ENCODE results near the gene GPR33. TPM values are rescaled to one million over a fixed set of nuclear protein-coding genes. Genes with fewer than 3 reads are reported as not detected.

Gene GPR33, protein sequence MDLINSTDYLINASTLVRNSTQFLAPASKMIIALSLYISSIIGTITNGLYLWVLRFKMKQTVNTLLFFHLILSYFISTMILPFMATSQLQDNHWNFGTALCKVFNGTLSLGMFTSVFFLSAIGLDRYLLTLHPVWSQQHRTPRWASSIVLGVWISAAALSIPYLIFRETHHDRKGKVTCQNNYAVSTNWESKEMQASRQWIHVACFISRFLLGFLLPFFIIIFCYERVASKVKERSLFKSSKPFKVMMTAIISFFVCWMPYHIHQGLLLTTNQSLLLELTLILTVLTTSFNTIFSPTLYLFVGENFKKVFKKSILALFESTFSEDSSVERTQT
- not detected for total RNA-seq

DNA sequence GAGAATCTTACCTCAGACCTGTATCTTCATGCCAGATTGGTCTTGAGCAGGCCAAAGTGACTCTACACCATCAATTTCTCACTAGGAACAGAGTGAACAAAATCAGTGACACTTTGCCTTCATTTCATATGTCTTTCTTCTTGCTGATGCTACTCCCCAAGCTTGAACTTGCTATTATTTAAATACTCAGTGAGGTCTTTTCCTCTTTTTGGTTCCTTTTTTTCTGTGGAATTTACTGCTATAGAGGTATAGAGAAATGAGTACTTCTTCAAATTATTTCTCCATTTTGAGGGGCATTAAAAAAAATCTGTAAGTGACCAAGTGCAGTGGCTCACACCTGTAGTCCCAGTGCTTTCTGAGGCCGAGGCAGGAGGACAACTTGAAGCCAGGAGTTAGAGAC, at the start of gene GPR33:
Gene GPR33 (minus strand): TSS at position 154 of the 400 bp plus-strand sequence. CDS start 4,074 bp downstream, outside the sequence.
- no CpG with 5 or more reads among the region's 1 CpG for WGBS, 2 donors
- intact Hi-C loops (cut with DNase I) = no loop called here
- no peak for TF ChIP-seq POLR2A (IDR thresholded peaks at IDR 0.05)
- TF ChIP-seq, protein P1, sequence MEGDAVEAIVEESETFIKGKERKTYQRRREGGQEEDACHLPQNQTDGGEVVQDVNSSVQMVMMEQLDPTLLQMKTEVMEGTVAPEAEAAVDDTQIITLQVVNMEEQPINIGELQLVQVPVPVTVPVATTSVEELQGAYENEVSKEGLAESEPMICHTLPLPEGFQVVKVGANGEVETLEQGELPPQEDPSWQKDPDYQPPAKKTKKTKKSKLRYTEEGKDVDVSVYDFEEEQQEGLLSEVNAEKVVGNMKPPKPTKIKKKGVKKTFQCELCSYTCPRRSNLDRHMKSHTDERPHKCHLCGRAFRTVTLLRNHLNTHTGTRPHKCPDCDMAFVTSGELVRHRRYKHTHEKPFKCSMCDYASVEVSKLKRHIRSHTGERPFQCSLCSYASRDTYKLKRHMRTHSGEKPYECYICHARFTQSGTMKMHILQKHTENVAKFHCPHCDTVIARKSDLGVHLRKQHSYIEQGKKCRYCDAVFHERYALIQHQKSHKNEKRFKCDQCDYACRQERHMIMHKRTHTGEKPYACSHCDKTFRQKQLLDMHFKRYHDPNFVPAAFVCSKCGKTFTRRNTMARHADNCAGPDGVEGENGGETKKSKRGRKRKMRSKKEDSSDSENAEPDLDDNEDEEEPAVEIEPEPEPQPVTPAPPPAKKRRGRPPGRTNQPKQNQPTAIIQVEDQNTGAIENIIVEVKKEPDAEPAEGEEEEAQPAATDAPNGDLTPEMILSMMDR (IDR thresholded peaks at IDR 0.05) = no peak

DNA sequence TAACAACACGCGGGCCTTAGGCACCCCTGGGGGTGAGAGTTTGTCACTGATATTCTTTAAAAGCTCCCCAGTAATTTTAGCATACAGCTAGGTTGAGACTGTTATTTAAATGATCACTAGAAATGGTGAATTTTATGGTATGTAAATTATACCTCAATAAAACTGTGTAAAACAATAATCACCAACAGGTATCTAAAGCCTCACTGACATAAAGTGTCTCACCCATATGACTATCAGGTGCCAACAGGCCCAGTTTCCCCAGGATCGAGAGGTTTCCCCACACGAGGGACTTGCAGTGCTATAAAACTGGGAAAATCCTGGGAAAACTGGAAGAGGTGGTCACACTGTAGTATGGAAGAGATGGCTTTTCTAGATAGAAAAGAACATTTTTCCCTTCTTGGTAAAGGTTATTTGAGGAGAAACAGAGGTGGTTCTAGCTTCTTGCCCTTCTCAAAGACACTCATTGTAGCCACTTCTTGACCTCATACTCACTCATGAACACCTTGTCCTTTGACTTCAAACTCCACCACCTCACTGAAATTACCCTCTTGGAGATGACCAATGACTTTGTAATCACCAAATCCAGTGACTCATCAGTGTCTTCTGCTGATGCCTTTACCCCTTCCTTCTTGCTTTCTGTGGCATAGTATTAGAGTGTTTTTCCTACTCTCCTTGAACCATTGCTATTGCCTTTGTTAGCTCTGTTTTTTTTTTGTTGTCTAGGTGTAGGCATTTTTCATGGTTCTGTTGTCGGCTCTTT, 48.5 kb upstream of the GPR33 start:
- intact Hi-C loops (cut with DNase I) = no loop called here
- TF ChIP-seq POLR2A (IDR thresholded peaks at IDR 0.05) = no peak
- TF ChIP-seq, protein P1 (IDR thresholded peaks at IDR 0.05) = no peak
- DNase-seq = no peak
- Histone ChIP-seq H3K27ac (no peak overlapping the region), H3K27me3 (no peaks in the 10 kb centered on the region), H3K4me1 (no peaks in the 10 kb centered on the region), H3K36me3 (no peaks in the 10 kb centered on the region), H3K4me3 (no peak overlapping the region), H3K9me3 (no peaks in the 10 kb centered on the region)
- WGBS, 2 donors = 81 to 84% methylated on average over 5 of the region's 5 CpGs

More for the DNA sequence above, at the start of gene GPR33:
- Histone ChIP-seq H3K27ac (no peak within 1 kb of the TSS), H3K9me3 (no peaks in the 10 kb centered on the region), H3K4me1 (peaks cover 0 to 6% (median 5%) of the 10 kb centered on the region in 3 donors), H3K4me3 (no peak within 1 kb of the TSS), H3K36me3 (no peaks in the 10 kb centered on the region), H3K27me3 (no peaks in the 10 kb centered on the region)
- no peak for DNase-seq

DNA sequence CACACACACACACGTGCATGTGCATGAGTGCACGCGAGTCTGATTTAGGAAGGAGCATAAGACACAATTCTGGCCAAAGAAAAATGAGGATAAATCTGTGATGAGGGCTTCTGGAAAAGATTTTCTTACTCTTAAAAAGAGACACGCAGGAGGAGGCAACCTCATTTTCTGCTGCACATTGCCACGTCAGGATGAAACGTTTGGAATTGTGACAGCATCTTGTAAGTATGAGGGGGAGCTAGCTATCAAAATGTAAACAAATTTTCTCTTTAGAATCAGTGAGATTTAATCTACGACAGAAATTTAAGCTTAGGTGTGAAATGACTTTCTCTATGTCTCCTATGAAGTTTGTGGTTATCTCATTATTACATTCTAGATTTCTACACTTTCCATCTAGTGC, 42.3 kb upstream of the GPR33 start:
- TF ChIP-seq POLR2A (IDR thresholded peaks at IDR 0.05) = no peak
- TF ChIP-seq, protein P1 (IDR thresholded peaks at IDR 0.05) = no peak
- WGBS, 2 donors = 61% methylated on average over 7 of the region's 7 CpGs
- H3K4me3 ChIP-seq = no peak overlapping the region
- no peaks in the 10 kb centered on the region for H3K9me3 ChIP-seq
- no peak overlapping the region for H3K27ac ChIP-seq
- no peaks in the 10 kb centered on the region for H3K36me3 ChIP-seq
- intact Hi-C loops (cut with DNase I) = no loop called here
- no peaks in the 10 kb centered on the region for H3K4me1 ChIP-seq
- no peak for DNase-seq
- H3K27me3 ChIP-seq = no peaks in the 10 kb centered on the region

DNA sequence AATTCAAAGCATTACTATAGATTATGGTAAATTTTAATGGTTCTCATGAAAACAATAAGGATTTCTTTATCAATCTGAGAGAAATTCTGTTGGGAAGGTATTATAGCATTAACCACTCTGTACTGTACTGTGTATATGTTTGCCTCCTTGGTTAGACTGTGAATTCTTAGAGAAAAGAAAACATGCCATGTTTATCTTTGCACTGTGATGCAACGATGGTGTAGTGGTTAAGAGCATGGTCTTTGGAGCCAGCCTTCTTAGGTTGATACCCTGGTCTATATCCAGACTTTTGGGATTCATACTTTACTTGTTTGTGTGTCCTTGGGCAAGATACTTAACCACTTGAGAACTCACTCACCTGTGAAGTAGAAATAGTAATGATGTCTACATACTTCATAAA, 41.2 kb upstream of the GPR33 start:
- Histone ChIP-seq H3K4me3 (no peak overlapping the region), H3K36me3 (no peaks in the 10 kb centered on the region), H3K27ac (no peak overlapping the region), H3K9me3 (no peaks in the 10 kb centered on the region), H3K4me1 (no peaks in the 10 kb centered on the region), H3K27me3 (no peaks in the 10 kb centered on the region)
- no peak for DNase-seq
- TF ChIP-seq, protein P1 (IDR thresholded peaks at IDR 0.05) = no peak
- TF ChIP-seq POLR2A (IDR thresholded peaks at IDR 0.05) = no peak
- 54 to 55% methylated on average over 1 of the region's 1 CpG for WGBS, 2 donors
- intact Hi-C loops (cut with DNase I) = no loop called here

DNA sequence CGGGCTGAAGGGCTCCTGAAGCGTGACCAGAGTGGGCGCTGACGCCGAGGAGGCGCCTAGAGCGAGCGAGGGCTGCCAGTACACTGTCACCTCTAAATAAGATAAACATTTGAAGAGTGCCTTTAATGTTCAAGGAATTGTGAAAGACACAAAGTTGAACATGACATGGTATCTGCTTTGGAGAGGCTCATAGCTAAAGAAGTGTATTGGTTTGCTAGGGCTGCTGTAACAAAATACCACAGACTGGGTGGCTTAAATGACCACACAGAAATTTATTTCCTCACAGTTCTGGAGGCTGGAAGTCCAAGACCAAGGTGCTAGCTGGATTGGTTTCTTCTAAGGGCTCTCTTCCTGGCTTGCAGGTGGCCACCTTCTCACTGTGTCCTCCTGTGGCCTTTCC, 39.7 kb upstream of the GPR33 start:
- TF ChIP-seq, protein P1 (IDR thresholded peaks at IDR 0.05) = no peak
- no peak for TF ChIP-seq POLR2A (IDR thresholded peaks at IDR 0.05)
- no peak overlapping the region for H3K27ac ChIP-seq
- intact Hi-C loops (cut with DNase I) = no loop called here
- no peaks in the 10 kb centered on the region for H3K27me3 ChIP-seq
- WGBS, 2 donors = 94 to 96% methylated on average over 5 to 7 of the region's 8 CpGs
- H3K4me3 ChIP-seq = no peak overlapping the region
- no peaks in the 10 kb centered on the region for H3K9me3 ChIP-seq
- no peaks in the 10 kb centered on the region for H3K4me1 ChIP-seq
- no peak for DNase-seq
- H3K36me3 ChIP-seq = no peaks in the 10 kb centered on the region

Measured in esophagus squamous epithelium (tissue), 5 donors.